Measurements from ENCODE around the gene ARSG. TPM values are rescaled to one million over a fixed set of nuclear protein-coding genes. Genes with fewer than 3 reads are reported as not detected.

Gene ARSG
- total RNA-seq, 1 donor from 2014 or later, result 19.6 TPM

GRCh38 chr17:68292689-68293040 lies 1.4 kb downstream of the ARSG start:
- no peaks in the 10 kb centered on the region for H3K27me3 Mint-ChIP-seq
- DNase-seq (no peak), ATAC-seq (ENCODE audit: low read depth) (no peak)
- peaks cover 3% of the 10 kb centered on the region for H3K36me3 Mint-ChIP-seq (ENCODE audit: low read depth)
- peak overlapping the region; percentile 83 for H3K27ac Mint-ChIP-seq
- H3K9me3 Mint-ChIP-seq, result no peaks in the 10 kb centered on the region
- peak overlapping the region; percentile 84 for H3K4me3 Mint-ChIP-seq
- ChIA-PET CTCF (interaction anchor here (2.2 kb wide), 1 partner anchor 106 kb away, joined by 13 read pairs; no protein-coding TSS in a partner anchor), POLR2A (interaction anchor here (0.7 to 6.8 kb wide), 18 partner anchors 11 to 575 kb away, joined by 3 to 63 read pairs (median 14); partner anchors contain the start of genes NOL11 and WIPI1)
- H3K4me1 Mint-ChIP-seq, result peaks cover 42% of the 10 kb centered on the region
- intact Hi-C loops (cut with micrococcal nuclease), result loop anchor here (1.0 to 5.0 kb wide), 10 partner anchors 22 to 1035 kb away; partner anchors contain the start of gene ABCA5
- no peak for TF ChIP-seq CTCF (IDR thresholded peaks at IDR 0.05)

- ChIA-PET POLR2A (interaction anchor here (0.6 to 6.1 kb wide), 3 partner anchors 10 to 105 kb away, joined by 4 to 48 read pairs (median 25); no protein-coding TSS in a partner anchor), CTCF (interaction anchor here (2.2 kb wide), 1 partner anchor 105 kb away, joined by 13 read pairs; no protein-coding TSS in a partner anchor)
- peaks cover 3% of the 10 kb centered on the region for H3K36me3 Mint-ChIP-seq (ENCODE audit: low read depth)
- H3K4me1 Mint-ChIP-seq, result peaks cover 32% of the 10 kb centered on the region
- intact Hi-C loops (cut with micrococcal nuclease), result loop anchor here (2.0 to 5.0 kb wide), 5 partner anchors 21 to 1034 kb away; partner anchors contain the start of gene ABCA5
- no peaks in the 10 kb centered on the region for H3K9me3 Mint-ChIP-seq
- H3K4me3 Mint-ChIP-seq, result no peak overlapping the region
- no peak for DNase-seq
- no peak overlapping the region for H3K27ac Mint-ChIP-seq
- no peaks in the 10 kb centered on the region for H3K27me3 Mint-ChIP-seq
- no peak for TF ChIP-seq CTCF (IDR thresholded peaks at IDR 0.05)
- ATAC-seq (ENCODE audit: low read depth), result no peak
Measured at GRCh38 chr17:68293490-68294195, 2.3 kb downstream of the ARSG start.

GRCh38 chr17:68294196-68294555 lies 2.9 kb downstream of the ARSG start:
- H3K4me1 Mint-ChIP-seq, result peaks cover 27% of the 10 kb centered on the region

GRCh38 chr17:68294617-68295016 lies 3.3 kb downstream of the ARSG start:
- Mint-ChIP-seq H3K4me1 (peaks cover 22% of the 10 kb centered on the region), H3K27me3 (no peaks in the 10 kb centered on the region), H3K9me3 (no peaks in the 10 kb centered on the region), H3K36me3 (ENCODE audit: low read depth) (peaks cover 3% of the 10 kb centered on the region), H3K4me3 (no peak overlapping the region), H3K27ac (no peak overlapping the region)
- ChIA-PET POLR2A (no interaction called here), CTCF (no interaction called here)
- intact Hi-C loops (cut with micrococcal nuclease), result loop anchor here (5.0 kb wide), 4 partner anchors 118 to 1033 kb away; partner anchors contain the start of gene ABCA5
- DNase-seq, result no peak
- no peak for TF ChIP-seq CTCF (IDR thresholded peaks at IDR 0.05)
- no peak for ATAC-seq (ENCODE audit: low read depth)

More at GRCh38 chr17:68294196-68294555, 2.9 kb downstream of the ARSG start:
- no peak overlapping the region for H3K27ac Mint-ChIP-seq
- ATAC-seq (ENCODE audit: low read depth), result no peak
- no peak for TF ChIP-seq CTCF (IDR thresholded peaks at IDR 0.05)
- intact Hi-C loops (cut with micrococcal nuclease), result loop anchor here (5.0 kb wide), 4 partner anchors 118 to 1033 kb away; partner anchors contain the start of gene ABCA5
- DNase-seq, result no peak
- H3K4me3 Mint-ChIP-seq, result no peak overlapping the region
- H3K9me3 Mint-ChIP-seq, result no peaks in the 10 kb centered on the region
- H3K27me3 Mint-ChIP-seq, result no peaks in the 10 kb centered on the region
- POLR2A ChIA-PET, result interaction anchor here (0.6 kb wide), 1 partner anchor 10 kb away, joined by 4 read pairs; no protein-coding TSS in a partner anchor
- H3K36me3 Mint-ChIP-seq (ENCODE audit: low read depth), result peaks cover 3% of the 10 kb centered on the region
- CTCF ChIA-PET, result no interaction called here

GRCh38 chr17:68295086-68295485 lies 3.8 kb downstream of the ARSG start:
- POLR2A ChIA-PET, result no interaction called here
- intact Hi-C loops (cut with micrococcal nuclease), result no loop called here
- ATAC-seq (ENCODE audit: low read depth), result no peak
- H3K4me3 Mint-ChIP-seq, result no peak overlapping the region
- CTCF ChIA-PET, result no interaction called here
- peaks cover 18% of the 10 kb centered on the region for H3K4me1 Mint-ChIP-seq
- no peak for TF ChIP-seq CTCF (IDR thresholded peaks at IDR 0.05)
- H3K9me3 Mint-ChIP-seq, result no peaks in the 10 kb centered on the region
- DNase-seq, result no peak
- peaks cover 3% of the 10 kb centered on the region for H3K36me3 Mint-ChIP-seq (ENCODE audit: low read depth)
- H3K27me3 Mint-ChIP-seq, result no peaks in the 10 kb centered on the region
- no peak overlapping the region for H3K27ac Mint-ChIP-seq
